GM18507 (cell line): Measurements from ENCODE around the gene ZDBF2.
"Not testable (repeated sequence)": the region's sequence is repeated elsewhere in the genome, so short reads cannot be mapped to it uniquely, and the experiment has no call there.

ENCODE experiments used
- DNase-seq: peaks from one replicate; pipeline ENCODE4 v3.0.0; 2011; ENCODE audit warnings: low read depth; ENCODE audit not compliant: insufficient read length; ENCODE audit errors: extremely low spot score
- FAIRE-seq: peaks from 2 replicates; lab custom pipeline; 2011; peaks lifted over from hg19 to GRCh38; lab: Jason Lieb, UNC

ZDBF2 gene

GRCh38 chr2:206274434-206275311, at the start of gene ZDBF2:
ZDBF2 (plus strand) TSS chr2:206274663; CDS start chr2:206281850, 7,187 bp downstream.
- peak; percentile 45 for DNase-seq
- FAIRE-seq = no peak

GRCh38 chr2:206225435-206226232, 48.8 kb upstream of the ZDBF2 start:
- FAIRE-seq (peak; percentile 73), DNase-seq (peak; percentile 28)

- not testable (repeated sequence) for DNase-seq
Measured at GRCh38 chr2:206228636-206229035, 45.8 kb upstream of the ZDBF2 start.

GRCh38 chr2:206229642-206230041, 44.8 kb upstream of the ZDBF2 start:
- DNase-seq (no peak), FAIRE-seq (no peak)

More at GRCh38 chr2:206228636-206229035, 45.8 kb upstream of the ZDBF2 start:
- not testable (repeated sequence) for FAIRE-seq

GRCh38 chr2:206230060-206230762, 44.3 kb upstream of the ZDBF2 start:
- DNase-seq (no peak), FAIRE-seq (no peak)

- FAIRE-seq = no peak
- DNase-seq = no peak
Measured at GRCh38 chr2:206231669-206232286, 42.7 kb upstream of the ZDBF2 start.

- DNase-seq = no peak
- FAIRE-seq = no peak
Measured at GRCh38 chr2:206232287-206233035, 42.0 kb upstream of the ZDBF2 start.

GRCh38 chr2:206239157-206239556, 35.3 kb upstream of the ZDBF2 start:
- DNase-seq = no peak

GRCh38 chr2:206240327-206240726, 34.1 kb upstream of the ZDBF2 start:
- FAIRE-seq = no peak
- no peak for DNase-seq

More at GRCh38 chr2:206239157-206239556, 35.3 kb upstream of the ZDBF2 start:
- no peak for FAIRE-seq

- FAIRE-seq (no peak), DNase-seq (no peak)
Measured at GRCh38 chr2:206241736-206242135, 32.7 kb upstream of the ZDBF2 start.

GRCh38 chr2:206245265-206245672, 29.2 kb upstream of the ZDBF2 start:
- DNase-seq (no peak), FAIRE-seq (peak; percentile 70)

GRCh38 chr2:206250041-206250897, 24.2 kb upstream of the ZDBF2 start:
- FAIRE-seq (no peak), DNase-seq (no peak)

GRCh38 chr2:206253125-206253776, 21.2 kb upstream of the ZDBF2 start:
- no peak for FAIRE-seq
- DNase-seq = no peak

GRCh38 chr2:206253777-206254166, 20.7 kb upstream of the ZDBF2 start:
- FAIRE-seq (no peak), DNase-seq (no peak)

GRCh38 chr2:206255003-206255402, 19.5 kb upstream of the ZDBF2 start:
- no peak for DNase-seq
- no peak for FAIRE-seq

GRCh38 chr2:206256706-206257205, 17.7 kb upstream of the ZDBF2 start:
- FAIRE-seq = no peak
- DNase-seq = no peak

GRCh38 chr2:206257350-206257749, 17.1 kb upstream of the ZDBF2 start:
- DNase-seq = no peak
- no peak for FAIRE-seq
